Ascending aorta (tissue), 2 donors: ENCODE measurements around the gene TIMM23. TPM values are rescaled to one million over a fixed set of nuclear protein-coding genes. Genes with fewer than 3 reads are reported as not detected.

ENCODE experiments used
- DNase-seq, 2 donors: peaks; one replicate each; pipeline ENCODE4 v3.0.0-alpha.2; 2019; ENCODE audit warnings: low spot score in 2 of 2
- H3K27ac ChIP-seq, 2 donors: fragments of 200-600 bp; sonication (generic); one replicate each; pipeline ENCODE4 v1.5.1; 2016 to 2017; ENCODE audit warnings: mild to moderate bottlenecking in 1 of 2
- H3K27me3 ChIP-seq: fragments of 200-600 bp; sonication (generic); one replicate; pipeline ENCODE4 v1.5.1; 2017
- H3K36me3 ChIP-seq, 2 donors: fragments of 200-600 bp; sonication (generic); one replicate each; pipeline ENCODE4 v1.5.1; 2016
- H3K4me1 ChIP-seq, 2 donors: fragments of 200-600 bp; sonication (generic); one replicate each; pipeline ENCODE4 v1.5.1; 2016 to 2017; ENCODE audit warnings: mild to moderate bottlenecking in 1 of 2
- H3K4me3 ChIP-seq, 2 donors: fragments of 200-600 bp; sonication (generic); one replicate each; pipeline ENCODE4 v1.5.1; 2016 to 2017; ENCODE audit warnings: mild to moderate bottlenecking in 1 of 2
- H3K9me3 ChIP-seq, 2 donors: fragments of 200-600 bp; sonication (generic); one replicate each; pipeline ENCODE4 v1.5.1; 2016
- CTCF ChIP-seq, 3 experiments: fragments of 200-600 bp in 2 of 3; fragments of 450-650 bp in 1 of 3; sonication (generic) in 2 of 3; IDR thresholded peaks; one replicate each; pipeline ENCODE4 v1.5.1; 2016 to 2019; ENCODE audit warnings: antibody characterized with exemption in 3 of 3, mild to moderate bottlenecking in 1 of 3, moderate library complexity in 1 of 3
- intact Hi-C: fragments of 100-400 bp; cut with DNase I; formaldehyde crosslinking; loops from one replicate; pipeline ENCODE4 v1.15.1; 2023
- total RNA-seq: library from RNA; depleted of rRNA; stranded (reverse); fragments of >200 nt; gene quantifications from one replicate; pipeline ENCODE4 v1.1.0, GENCODE V29; 2016

The TIMM23 gene
- total RNA-seq, 1 donor from 2014 or later, result 19.3 TPM

DNA sequence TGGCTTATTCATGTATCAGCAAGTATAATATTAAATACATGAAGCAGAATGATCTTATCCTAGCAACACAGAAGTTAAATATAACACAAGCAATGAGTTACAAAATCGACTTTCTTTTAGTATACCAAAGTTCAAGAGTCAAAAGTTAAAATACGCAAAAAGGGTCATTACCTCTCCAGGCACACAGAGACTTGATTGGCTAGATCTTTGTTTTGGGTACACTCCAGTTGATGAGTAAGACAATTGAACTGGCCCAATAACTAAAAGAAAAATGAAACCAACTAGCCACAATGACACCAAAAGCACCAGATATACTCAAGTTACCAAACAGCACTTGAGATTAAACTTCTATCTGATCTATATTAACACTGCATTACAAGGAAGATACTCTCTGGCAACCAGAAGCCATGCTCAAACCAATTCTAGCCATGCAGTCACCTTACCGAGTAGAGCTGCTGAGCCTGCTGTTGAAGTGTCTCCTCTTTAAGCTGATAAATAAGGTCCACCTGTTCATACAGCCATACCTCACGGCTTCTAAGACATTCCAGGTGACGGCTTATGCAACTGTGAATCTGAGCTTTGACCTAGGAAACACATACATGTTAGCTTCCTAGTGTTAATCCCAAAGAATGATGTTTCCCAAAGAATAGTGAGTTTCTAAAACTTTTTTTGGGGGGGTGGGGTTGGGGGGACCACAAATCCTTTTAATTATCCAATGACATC lies 42.6 kb downstream of the TIMM23 start:
- Histone ChIP-seq H3K27ac (no peak overlapping the region), H3K4me3 (no peak overlapping the region), H3K4me1 (peaks cover 3 to 10% of the 10 kb centered on the region in 2 donors), H3K27me3 (no peaks in the 10 kb centered on the region), H3K36me3 (peaks cover 49 to 64% of the 10 kb centered on the region in 2 donors), H3K9me3 (no peaks in the 10 kb centered on the region)
- no peak for DNase-seq
- TF ChIP-seq CTCF (IDR thresholded peaks at IDR 0.05), result no peak
- intact Hi-C loops, result no loop called here

DNA sequence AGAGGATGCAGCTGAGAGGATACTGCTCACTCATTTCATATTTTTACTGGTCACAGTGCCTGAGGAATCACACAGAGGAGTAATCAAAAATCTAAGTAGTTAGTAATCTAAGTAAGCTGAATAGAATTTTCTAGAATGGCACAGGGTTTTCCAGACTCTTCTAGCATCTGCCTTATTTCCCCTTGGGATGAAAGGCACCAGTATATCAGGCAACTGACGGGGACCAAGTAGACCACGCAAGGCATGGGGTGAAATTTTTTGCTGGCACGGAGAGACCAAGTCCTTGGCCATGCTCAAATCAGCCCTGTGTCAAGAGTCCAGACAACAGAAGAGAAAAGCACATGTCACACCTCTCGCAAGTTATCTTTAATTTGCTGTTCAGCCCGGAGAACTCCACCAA lies 43.9 kb downstream of the TIMM23 start:
- H3K36me3 ChIP-seq, result peaks cover 36 to 51% of the 10 kb centered on the region in 2 donors
- no peak for TF ChIP-seq CTCF (IDR thresholded peaks at IDR 0.05)

DNA sequence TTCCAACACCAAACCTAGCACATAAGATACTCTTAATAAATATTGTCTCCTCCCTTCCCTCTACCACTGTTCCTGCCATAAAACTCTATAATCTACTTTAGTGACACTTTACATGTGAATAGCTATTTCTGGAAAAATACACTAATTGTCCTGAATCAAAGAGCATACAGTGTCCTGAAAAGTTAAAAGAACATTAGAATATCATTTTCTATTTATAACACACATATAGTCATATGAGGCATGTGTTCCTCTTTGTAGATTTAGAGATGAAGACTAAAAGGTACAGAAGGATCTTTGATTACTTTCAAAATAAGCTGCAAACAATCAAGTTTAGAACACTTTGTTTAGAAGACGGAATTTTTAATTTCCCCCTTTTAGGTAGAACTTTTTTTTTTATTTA lies 44.5 kb downstream of the TIMM23 start:
- no peak overlapping the region for H3K4me3 ChIP-seq
- no peak overlapping the region for H3K27ac ChIP-seq
- no peak for DNase-seq
- intact Hi-C loops, result no loop called here
- H3K27me3 ChIP-seq, result no peaks in the 10 kb centered on the region
- no peaks in the 10 kb centered on the region for H3K9me3 ChIP-seq
- peaks cover 30 to 45% of the 10 kb centered on the region in 2 donors for H3K36me3 ChIP-seq
- H3K4me1 ChIP-seq, result peaks cover 3 to 10% of the 10 kb centered on the region in 2 donors
- TF ChIP-seq CTCF (IDR thresholded peaks at IDR 0.05), result no peak

More for the DNA sequence above, 43.9 kb downstream of the TIMM23 start:
- intact Hi-C loops, result no loop called here
- Histone ChIP-seq H3K4me1 (peaks cover 3 to 10% of the 10 kb centered on the region in 2 donors), H3K27ac (no peak overlapping the region), H3K4me3 (no peak overlapping the region), H3K27me3 (no peaks in the 10 kb centered on the region), H3K9me3 (no peaks in the 10 kb centered on the region)
- DNase-seq, result no peak

GRCh38 chr10:46017733-46018132 lies 45.4 kb downstream of the TIMM23 start:
- DNase-seq, result no peak
- Histone ChIP-seq H3K36me3 (peaks cover 29 to 36% of the 10 kb centered on the region in 2 donors), H3K4me3 (no peak overlapping the region), H3K27me3 (no peaks in the 10 kb centered on the region), H3K4me1 (peaks cover 3 to 15% of the 10 kb centered on the region in 2 donors), H3K9me3 (no peaks in the 10 kb centered on the region), H3K27ac (no peak overlapping the region)
- TF ChIP-seq CTCF (IDR thresholded peaks at IDR 0.05), result no peak
- intact Hi-C loops, result no loop called here

DNA sequence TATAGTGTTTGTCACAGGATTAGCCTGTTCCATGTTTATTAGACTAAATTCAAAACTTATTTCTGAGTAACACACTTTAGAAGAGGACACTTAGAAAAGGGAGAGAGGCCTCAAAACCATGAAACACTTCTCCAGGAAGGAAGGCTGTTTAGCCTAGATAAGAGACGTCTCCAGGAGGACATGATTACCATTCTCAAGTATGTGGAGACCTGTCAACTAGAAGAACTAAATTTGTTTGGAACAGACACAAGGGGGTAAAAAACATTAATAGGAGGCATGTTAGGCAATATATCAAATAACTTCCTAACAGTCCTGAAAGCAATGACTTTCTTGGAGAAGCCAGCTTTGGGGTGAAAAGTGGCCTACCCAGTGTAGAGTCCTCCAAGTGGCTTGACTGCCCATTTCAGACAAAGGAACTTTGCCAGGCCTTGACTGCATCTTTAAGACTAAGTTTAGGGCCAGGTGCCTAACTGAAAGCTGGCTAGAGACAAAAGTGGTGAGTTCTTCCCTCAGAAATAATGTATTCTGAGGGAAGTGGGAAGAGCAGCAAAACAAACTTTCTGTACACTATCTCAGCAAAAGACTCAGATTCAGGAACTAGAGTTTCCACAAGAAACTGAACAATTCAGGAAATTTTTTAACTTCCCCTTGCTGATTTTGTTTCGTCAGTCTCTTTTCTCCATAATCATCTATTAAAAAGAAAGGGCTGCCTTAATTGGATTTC lies 46.3 kb downstream of the TIMM23 start:
- no peak for DNase-seq
- H3K9me3 ChIP-seq, result no peaks in the 10 kb centered on the region
- H3K4me3 ChIP-seq, result peak overlapping the region in 1 of 2 donors; percentile 12
- peaks cover 3 to 17% of the 10 kb centered on the region in 2 donors for H3K4me1 ChIP-seq
- intact Hi-C loops, result no loop called here
- no peak overlapping the region for H3K27ac ChIP-seq
- H3K36me3 ChIP-seq, result peaks cover 20 to 27% of the 10 kb centered on the region in 2 donors
- no peaks in the 10 kb centered on the region for H3K27me3 ChIP-seq
- no peak for TF ChIP-seq CTCF (IDR thresholded peaks at IDR 0.05)
